Measurements from ENCODE around the gene GLT8D2. TPM values are rescaled to one million over a fixed set of nuclear protein-coding genes. Genes with fewer than 3 reads are reported as not detected.
A peak's percentile ranks its signal among the peaks of the same experiment; 100 is the strongest.

GLT8D2 gene
- total RNA-seq, 2 experiments from 2014 or later = not detected

DNA sequence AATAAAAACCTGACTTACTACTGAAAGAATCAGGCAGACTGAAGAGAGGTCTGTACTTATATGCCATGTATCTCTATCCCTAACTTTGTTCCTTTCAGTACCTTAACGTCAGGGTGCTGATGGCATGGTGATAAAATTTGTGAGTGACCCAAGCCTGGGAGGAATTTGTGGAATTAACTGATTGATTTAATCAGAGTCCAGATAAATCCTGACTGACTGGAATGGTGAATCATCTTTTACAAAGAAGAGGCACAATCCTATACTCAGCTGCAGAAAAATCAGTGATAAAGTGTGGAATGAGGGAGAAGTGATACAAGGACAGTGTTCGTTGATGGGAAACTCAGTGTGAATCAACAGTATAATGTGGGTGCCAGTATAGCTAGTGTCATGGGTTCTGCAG is 80.6 kb downstream of the GLT8D2 start:
- peak overlapping the region; percentile 50 for H3K4me3 Mint-ChIP-seq
- intact Hi-C loops (cut with DNase I, micrococcal nuclease) = loop anchor here (5.0 to 10.0 kb wide), 5 partner anchors 93 to 1265 kb away; partner anchors contain the start of genes HCFC2 (in 2 of the 2), APPL2 (in 1 of the 2) and NT5DC3 (in 1 of the 2)

GRCh38 chr12:103966736-103967135 is 83.3 kb downstream of the GLT8D2 start:
- peaks cover 48% of the 10 kb centered on the region for H3K36me3 Mint-ChIP-seq (ENCODE audit: low read depth)
- peaks cover 32% of the 10 kb centered on the region for H3K4me1 ChIP-seq (ENCODE audit: insufficient read depth, low read length)
- no peak for ATAC-seq (ENCODE audit: poor library complexity)

More for the DNA sequence above, 80.6 kb downstream of the GLT8D2 start:
- H3K36me3 ChIP-seq (ENCODE audit: insufficient read depth, low read length) = peaks cover 17% of the 10 kb centered on the region
- TF ChIP-seq CTCF (IDR thresholded peaks at IDR 0.05) = no peak
- H3K4me1 ChIP-seq (ENCODE audit: insufficient read depth, low read length) = peaks cover 39% of the 10 kb centered on the region
- peaks cover 72% of the 10 kb centered on the region for H3K4me1 Mint-ChIP-seq (ENCODE audit: low read depth)
- ChIA-PET CTCF (interaction anchor here (1.4 kb wide), 1 partner anchor 140 kb away, joined by 4 read pairs; no protein-coding TSS in a partner anchor), POLR2A (interaction anchor here (0.7 kb wide), 1 partner anchor 39 kb away, joined by 3 read pairs; the partner anchor contains the start of gene HSP90B1)
- no peak overlapping the region for H3K27ac ChIP-seq (ENCODE audit: low read depth in 1 of 2, low read length in 2 of 2)
- DNase-seq (no peak), ATAC-seq (ENCODE audit: poor library complexity) (no peak)
- no peaks in the 10 kb centered on the region for H3K27me3 Mint-ChIP-seq
- peaks cover 64% of the 10 kb centered on the region for H3K36me3 Mint-ChIP-seq (ENCODE audit: low read depth)
- H3K4me3 ChIP-seq (ENCODE audit: low read length) = no peak overlapping the region
- H3K9me3 ChIP-seq (ENCODE audit: control insufficient read depth in 1 of 2, insufficient read depth in 1 of 2, low read length in 2 of 2) = no peaks in the 10 kb centered on the region
- no peaks in the 10 kb centered on the region for H3K27me3 ChIP-seq (ENCODE audit: control insufficient read depth in 1 of 2, insufficient read depth in 2 of 2, low read length in 2 of 2)
- H3K9me3 Mint-ChIP-seq = no peaks in the 10 kb centered on the region
- H3K27ac Mint-ChIP-seq = peak overlapping the region; percentile 12

More at GRCh38 chr12:103966736-103967135, 83.3 kb downstream of the GLT8D2 start:
- no peaks in the 10 kb centered on the region for H3K27me3 ChIP-seq (ENCODE audit: control insufficient read depth in 1 of 2, insufficient read depth in 2 of 2, low read length in 2 of 2)
- H3K27ac Mint-ChIP-seq = peak overlapping the region; percentile 95
- H3K27me3 Mint-ChIP-seq = no peaks in the 10 kb centered on the region
- H3K9me3 Mint-ChIP-seq = no peaks in the 10 kb centered on the region
- no peak for TF ChIP-seq CTCF (IDR thresholded peaks at IDR 0.05)
- peaks cover 9% of the 10 kb centered on the region for H3K36me3 ChIP-seq (ENCODE audit: insufficient read depth, low read length)
- ChIA-PET POLR2A (interaction anchor here (1.1 to 6.9 kb wide), 12 partner anchors 10 to 171 kb away, joined by 3 to 213 read pairs (median 16); partner anchors contain the start of genes HCFC2, HSP90B1, NFYB and NT5DC3), CTCF (interaction anchor here (2.5 kb wide), 1 partner anchor 12 kb away, joined by 20 read pairs; a partner anchor contains a TSS)
- H3K9me3 ChIP-seq (ENCODE audit: control insufficient read depth in 1 of 2, insufficient read depth in 1 of 2, low read length in 2 of 2) = no peaks in the 10 kb centered on the region
- peaks cover 66% of the 10 kb centered on the region for H3K4me1 Mint-ChIP-seq (ENCODE audit: low read depth)
- intact Hi-C loops (cut with DNase I, micrococcal nuclease) = loop anchor here (2.0 to 10.0 kb wide), 6 partner anchors 14 to 1268 kb away; partner anchors contain the start of genes HCFC2 (in 2 of the 2), APPL2 (in 1 of the 2) and NT5DC3 (in 1 of the 2)
- H3K4me3 Mint-ChIP-seq = peak overlapping the region; percentile 94
- DNase-seq = no peak
- peak overlapping the region; percentile 62 for H3K4me3 ChIP-seq (ENCODE audit: low read length)
- peak overlapping the region; percentile 74 to 91 for H3K27ac ChIP-seq (ENCODE audit: low read depth in 1 of 2, low read length in 2 of 2)

All from CD4-positive, alpha-beta T cell (primary cell).